ENCODE results near the gene TMEM8B. TPM values are rescaled to one million over a fixed set of nuclear protein-coding genes. Genes with fewer than 3 reads are reported as not detected.

The TMEM8B gene
- total RNA-seq, 1 experiment from 2014 or later, result 9.3 TPM

DNA sequence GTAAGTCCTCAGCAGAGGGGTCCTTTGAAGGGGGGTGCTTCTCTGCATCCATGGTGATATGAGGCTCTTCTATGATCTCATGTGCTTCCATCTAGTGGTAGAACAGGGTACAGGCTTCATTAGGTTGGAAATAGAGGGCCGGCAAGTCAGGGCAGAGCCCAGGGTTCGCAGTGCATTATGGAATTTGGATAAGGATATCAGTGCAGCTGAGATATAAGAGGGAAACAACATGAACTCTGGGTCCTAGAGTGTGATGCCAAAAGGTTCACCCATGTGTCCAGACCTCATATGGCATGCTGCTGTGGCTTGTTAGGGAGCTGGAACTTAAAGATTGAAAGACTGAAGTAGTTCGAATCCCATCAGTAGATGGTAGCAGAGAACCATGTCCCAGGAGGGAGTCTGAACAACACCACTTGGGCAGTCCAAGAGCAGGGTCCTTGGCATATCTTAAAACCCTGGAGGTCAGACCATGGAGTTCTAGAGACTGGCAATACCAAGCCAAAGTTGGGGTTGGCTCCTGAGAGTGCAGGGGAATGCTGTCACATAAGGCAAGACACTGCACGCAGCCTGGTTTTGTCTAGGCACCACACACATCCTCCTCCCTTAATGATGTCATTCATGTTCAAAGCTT, 2.8 kb upstream of the TMEM8B start:
- Histone ChIP-seq H3K27me3 (ENCODE audit: insufficient read depth, low read length) (no peaks in the 10 kb centered on the region), H3K4ac (ENCODE audit: low read depth, low read length) (no peak overlapping the region), H3K4me2 (ENCODE audit: insufficient read depth, insufficient read length, low read length) (no peak overlapping the region), H3K79me2 (ENCODE audit: insufficient read depth, low read length) (no peaks in the 10 kb centered on the region), H4K8ac (replicated peaks; ENCODE audit: insufficient read length, low read depth, low read length) (no peak overlapping the region), H3K4me1 (ENCODE audit: insufficient read depth, low read length) (peaks cover 6% of the 10 kb centered on the region; the same call in 1 of the 2 replicates), H4K91ac (ENCODE audit: insufficient read length, low read depth, low read length) (no peak overlapping the region), H2BK120ac (ENCODE audit: low read depth, low read length, poor library complexity, severe bottlenecking) (no peak overlapping the region), H3K9me3 (ENCODE audit: control insufficient read depth, low read depth, low read length) (no peaks in the 10 kb centered on the region), H2BK12ac (ENCODE audit: insufficient read length, low read depth, low read length) (no peak overlapping the region), H3K23ac (ENCODE audit: insufficient read length, low read depth, low read length) (no peak overlapping the region), H3T11ph (ENCODE audit: low read length) (no peak overlapping the region), H3K9ac (ENCODE audit: extremely low read depth, insufficient read length, low read length) (no peak overlapping the region), H3K14ac (ENCODE audit: insufficient read depth, low read length) (no peak overlapping the region), H4K5ac (ENCODE audit: insufficient read length, low read depth, low read length) (no peak overlapping the region), H4K20me1 (ENCODE audit: control insufficient read depth, insufficient read depth, insufficient read length) (no peaks in the 10 kb centered on the region), H2BK15ac (ENCODE audit: low read depth, low read length) (no peak overlapping the region), H2AK5ac (ENCODE audit: insufficient read length, low read length) (no peak overlapping the region), H3K79me1 (ENCODE audit: insufficient read depth, low read depth, low read length, poor library complexity, severe bottlenecking) (no peaks in the 10 kb centered on the region), H3K56ac (ENCODE audit: insufficient read length, low read depth, low read length) (no peak overlapping the region), H2BK5ac (ENCODE audit: insufficient read length, low read length) (no peak overlapping the region), H2AFZ (ENCODE audit: low read length) (no peak overlapping the region), H3K18ac (ENCODE audit: insufficient read length, low read depth, low read length) (no peak overlapping the region), H3K27ac (ENCODE audit: insufficient read length, low read depth, low read length) (no peak overlapping the region), H2BK20ac (ENCODE audit: low read depth, low read length, poor library complexity, severe bottlenecking) (no peak overlapping the region), H3K23me2 (ENCODE audit: insufficient read length, low read depth, low read length, poor library complexity, severe bottlenecking) (peaks cover 12% of the 10 kb centered on the region)
- DNase-seq, result peak; percentile 46
- H3K27ac Mint-ChIP-seq, result no peak overlapping the region
- H3K9me3 Mint-ChIP-seq, result no peaks in the 10 kb centered on the region; a peak in 1 of 5 replicates
- H3K27me3 Mint-ChIP-seq (ENCODE audit: low read depth), result peaks cover 1% of the 10 kb centered on the region
- WGBS (ENCODE audit: extremely low coverage, insufficient read length, low lambda C conversion rate), result no CpG with 5 or more reads among the region's 4 CpGs
- H3K36me3 Mint-ChIP-seq (ENCODE audit: insufficient read depth in 1 of 3, low read depth in 3 of 3), result no peaks in the 10 kb centered on the region
- peaks cover 40 to 46% of the 10 kb centered on the region in 2 experiments for H3K4me1 Mint-ChIP-seq
- TF ChIP-seq, protein P1, sequence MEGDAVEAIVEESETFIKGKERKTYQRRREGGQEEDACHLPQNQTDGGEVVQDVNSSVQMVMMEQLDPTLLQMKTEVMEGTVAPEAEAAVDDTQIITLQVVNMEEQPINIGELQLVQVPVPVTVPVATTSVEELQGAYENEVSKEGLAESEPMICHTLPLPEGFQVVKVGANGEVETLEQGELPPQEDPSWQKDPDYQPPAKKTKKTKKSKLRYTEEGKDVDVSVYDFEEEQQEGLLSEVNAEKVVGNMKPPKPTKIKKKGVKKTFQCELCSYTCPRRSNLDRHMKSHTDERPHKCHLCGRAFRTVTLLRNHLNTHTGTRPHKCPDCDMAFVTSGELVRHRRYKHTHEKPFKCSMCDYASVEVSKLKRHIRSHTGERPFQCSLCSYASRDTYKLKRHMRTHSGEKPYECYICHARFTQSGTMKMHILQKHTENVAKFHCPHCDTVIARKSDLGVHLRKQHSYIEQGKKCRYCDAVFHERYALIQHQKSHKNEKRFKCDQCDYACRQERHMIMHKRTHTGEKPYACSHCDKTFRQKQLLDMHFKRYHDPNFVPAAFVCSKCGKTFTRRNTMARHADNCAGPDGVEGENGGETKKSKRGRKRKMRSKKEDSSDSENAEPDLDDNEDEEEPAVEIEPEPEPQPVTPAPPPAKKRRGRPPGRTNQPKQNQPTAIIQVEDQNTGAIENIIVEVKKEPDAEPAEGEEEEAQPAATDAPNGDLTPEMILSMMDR (conservative IDR thresholded peaks at IDR 0.05), result peak; percentile 82
- peak overlapping the region in 1 of 2 experiments; percentile 38; a peak in 2 of 5 replicates for H3K4me3 Mint-ChIP-seq
